ENCODE data around the gene LST1. TPM values are rescaled to one million over a fixed set of nuclear protein-coding genes. Genes with fewer than 3 reads are reported as not detected.

LST1 gene
- total and polyA plus RNA-seq, 2 of the 4 experiments (the other 2 are of a cell fraction): not detected

GRCh38 chr6:31556307-31556706 is 29.8 kb upstream of the LST1 start:
- H3K4me3 ChIP-seq (ENCODE audit: insufficient read depth, low read depth, low read length): no peak overlapping the region
- no peak overlapping the region for H3K23ac ChIP-seq (ENCODE audit: low read depth, low read length)
- TF ChIP-seq POLR2A (IDR thresholded peaks at IDR 0.05; ENCODE audit: low read depth, low read length): no peak
- TF ChIP-seq BHLHE40 (IDR thresholded peaks at IDR 0.05; ENCODE audit: low read depth, low read length): no peak
- TF ChIP-seq, protein P1, sequence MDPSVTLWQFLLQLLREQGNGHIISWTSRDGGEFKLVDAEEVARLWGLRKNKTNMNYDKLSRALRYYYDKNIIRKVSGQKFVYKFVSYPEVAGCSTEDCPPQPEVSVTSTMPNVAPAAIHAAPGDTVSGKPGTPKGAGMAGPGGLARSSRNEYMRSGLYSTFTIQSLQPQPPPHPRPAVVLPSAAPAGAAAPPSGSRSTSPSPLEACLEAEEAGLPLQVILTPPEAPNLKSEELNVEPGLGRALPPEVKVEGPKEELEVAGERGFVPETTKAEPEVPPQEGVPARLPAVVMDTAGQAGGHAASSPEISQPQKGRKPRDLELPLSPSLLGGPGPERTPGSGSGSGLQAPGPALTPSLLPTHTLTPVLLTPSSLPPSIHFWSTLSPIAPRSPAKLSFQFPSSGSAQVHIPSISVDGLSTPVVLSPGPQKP (IDR thresholded peaks at IDR 0.05; ENCODE audit: borderline replicate concordance, low read depth, low read length): no peak
- TF ChIP-seq MAZ (IDR thresholded peaks at IDR 0.05; ENCODE audit: borderline replicate concordance, low read depth, low read length): no peak
- TF ChIP-seq USF2 (IDR thresholded peaks at IDR 0.05; ENCODE audit: low read depth, low read length): no peak
- no peak for TF ChIP-seq MAFK (IDR thresholded peaks at IDR 0.05; ENCODE audit: low read depth, low read length)
- TF ChIP-seq MXI1 (IDR thresholded peaks at IDR 0.05; ENCODE audit: borderline replicate concordance, low read depth, low read length): no peak
- TF ChIP-seq CTCF (conservative IDR thresholded peaks at IDR 0.05; ENCODE audit: low read depth, low read length): no peak
- no peak for TF ChIP-seq SMC3 (IDR thresholded peaks at IDR 0.05; ENCODE audit: low read depth, low read length)
- no peak for TF ChIP-seq CHD1 (IDR thresholded peaks at IDR 0.05; ENCODE audit: low read depth, low read length)
- no peak for TF ChIP-seq RAD21 (IDR thresholded peaks at IDR 0.05; ENCODE audit: low read length)
- TF ChIP-seq RFX5 (IDR thresholded peaks at IDR 0.05; ENCODE audit: low read depth, low read length): no peak
- no peak for TF ChIP-seq CEBPB (IDR thresholded peaks at IDR 0.05; ENCODE audit: low read depth, low read length)
- no peak for TF ChIP-seq RCOR1 (IDR thresholded peaks at IDR 0.05; ENCODE audit: insufficient replicate concordance, low read length)
- TF ChIP-seq NFE2L2 (IDR thresholded peaks at IDR 0.05; ENCODE audit: low read depth, low read length): no peak
- TF ChIP-seq FOS (IDR thresholded peaks at IDR 0.05; ENCODE audit: low read depth, low read length): no peak
- no peak overlapping the region for H2BK5ac ChIP-seq (ENCODE audit: low read depth, low read length, poor library complexity, severe bottlenecking)
- H3K9me3 ChIP-seq (ENCODE audit: control insufficient read depth, insufficient read depth, low read length): no peaks in the 10 kb centered on the region
- no peak overlapping the region for H3K18ac ChIP-seq (ENCODE audit: low read depth, low read length)
- in situ Hi-C loops (cut with MboI; ENCODE audit: low sequenced_read_pairs) (no loop called here), intact Hi-C loops (cut with micrococcal nuclease) (no loop called here), dilution Hi-C loops (cut with HindIII; ENCODE audit: low sequenced_read_pairs, unreplicated experiment) (no loop called here)
- H2BK20ac ChIP-seq (ENCODE audit: low read depth, low read length): no peak overlapping the region
- ChIA-PET CTCF (no interaction called here), POLR2A (ENCODE audit: unreplicated experiment) (no interaction called here)
- no peaks in the 10 kb centered on the region for H3K27me3 ChIP-seq (ENCODE audit: control insufficient read depth, insufficient read depth, low read length)
- no peak overlapping the region for H4K8ac ChIP-seq (ENCODE audit: low read depth in 2 of 2, low read length in 2 of 2)
- no peak overlapping the region for H2BK15ac ChIP-seq (ENCODE audit: low read depth, low read length)
- no peak for DNase-seq
- H3K14ac ChIP-seq (replicated peaks; ENCODE audit: low read depth, low read length): no peak overlapping the region
- peaks cover 18% of the 10 kb centered on the region; the same call in 1 of the 2 replicates for H3K9me1 ChIP-seq (ENCODE audit: insufficient read depth, low read length)
- no peak overlapping the region for H3K27ac ChIP-seq (ENCODE audit: insufficient read depth, low read length)
- H4K20me1 ChIP-seq (ENCODE audit: insufficient read depth, low read length): no peaks in the 10 kb centered on the region
- H3K56ac ChIP-seq (ENCODE audit: extremely low read depth, insufficient read depth, low read length): no peak overlapping the region
- H4K91ac ChIP-seq (ENCODE audit: insufficient read depth, low read depth, low read length): no peak overlapping the region
- no peak overlapping the region for H2AK5ac ChIP-seq (ENCODE audit: low read depth, low read length)
- no peak overlapping the region for H3K9ac ChIP-seq (ENCODE audit: low read depth, low read length)
- ATAC-seq (ENCODE audit: low read depth): no peak
- peaks cover 34% of the 10 kb centered on the region for H3K36me3 ChIP-seq (ENCODE audit: control insufficient read depth, insufficient read depth, low read length)
- no peak overlapping the region for H3K4me2 ChIP-seq (ENCODE audit: low read depth, low read length)
- H4K5ac ChIP-seq (ENCODE audit: low read depth, low read length): no peak overlapping the region
- no peak overlapping the region for H2AK9ac ChIP-seq (replicated peaks; ENCODE audit: low read depth, low read length, poor library complexity)
- peaks cover 18% of the 10 kb centered on the region for H3K4me1 ChIP-seq (ENCODE audit: control insufficient read depth, insufficient read depth, low read length)
- WGBS, 2 experiments (ENCODE audit: extremely low coverage in 2 of 2, insufficient read length in 1 of 2): no CpG with 5 or more reads among the region's 3 CpGs
- H3K79me1 ChIP-seq (ENCODE audit: low read depth in 1 of 2, low read length in 2 of 2): peaks cover 12 to 26% of the 10 kb centered on the region in 2 experiments
- H2BK120ac ChIP-seq (ENCODE audit: low read depth, low read length): no peak overlapping the region
- H3K4ac ChIP-seq (ENCODE audit: low read depth, low read length): no peak overlapping the region
- no peak overlapping the region for H2AFZ ChIP-seq (replicated peaks; ENCODE audit: low read length, poor library complexity)
- BruUV-seq (replicated peaks): no TSS peak
